Activated T-helper 1 cell treated with anti-CD3 and anti-CD28 coated beads, Interleukin-2, amount 50 U/mL, for 16 hours (primary cell): Measurements from ENCODE around the gene ARHGAP19.

Experiments used
- DNase-seq, 2 donors: peaks; one replicate each; pipeline ENCODE4 v3.0.0-alpha.2; 2020; ENCODE audit warnings: low read depth in 1 of 2, low spot score in 1 of 2

ARHGAP19 gene

DNA sequence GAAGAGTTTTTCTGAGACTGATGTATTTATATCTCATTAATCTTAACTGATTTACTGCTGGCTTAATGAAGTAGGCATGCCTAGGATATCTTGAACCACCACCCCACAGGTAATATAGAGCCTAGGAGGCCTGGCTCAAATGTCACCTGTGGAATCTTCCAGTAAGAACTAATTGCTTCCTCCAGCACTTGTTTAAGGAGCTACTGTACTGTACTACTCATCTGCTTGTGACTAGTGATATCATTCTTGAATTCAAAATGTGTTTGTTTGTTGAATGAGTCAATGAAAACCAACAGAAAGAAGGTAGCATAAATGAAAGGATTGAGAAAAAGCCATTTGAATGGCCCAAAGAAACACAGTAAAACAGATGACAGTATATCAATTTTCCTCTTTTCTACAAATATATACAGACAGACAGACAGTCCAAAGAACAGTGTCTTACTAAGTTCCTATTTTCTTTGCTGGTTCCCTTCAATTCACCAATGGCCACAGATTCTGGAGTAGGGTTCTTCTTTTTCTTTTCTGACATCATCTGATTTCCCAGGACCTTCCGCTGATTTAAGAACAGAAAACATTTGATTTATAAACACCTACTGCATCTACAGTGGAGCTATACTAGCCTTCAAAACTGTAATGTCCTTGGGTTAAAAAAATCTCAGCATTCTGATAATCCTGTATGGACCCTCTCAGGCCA is 63.0 kb downstream of the ARHGAP19 start:
- no peak for DNase-seq

DNA sequence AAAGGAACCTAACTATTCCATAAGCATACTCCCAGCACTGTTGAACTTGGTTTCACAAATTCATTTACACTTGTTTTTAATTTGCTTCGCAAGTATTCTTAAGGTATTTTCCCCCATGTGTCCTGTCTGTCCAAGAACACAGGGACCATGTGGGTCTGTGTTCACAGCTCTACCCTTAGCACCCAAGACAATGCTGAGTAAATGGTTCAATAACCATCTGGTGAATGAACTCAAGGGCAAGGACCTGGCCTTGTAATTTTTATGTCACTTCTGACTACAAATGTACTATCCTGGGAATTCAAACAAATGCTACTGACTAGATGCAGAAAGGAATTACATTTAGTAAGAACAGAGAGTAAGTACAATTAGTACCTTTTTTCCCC is 63.7 kb downstream of the ARHGAP19 start:
- DNase-seq = no peak

DNA sequence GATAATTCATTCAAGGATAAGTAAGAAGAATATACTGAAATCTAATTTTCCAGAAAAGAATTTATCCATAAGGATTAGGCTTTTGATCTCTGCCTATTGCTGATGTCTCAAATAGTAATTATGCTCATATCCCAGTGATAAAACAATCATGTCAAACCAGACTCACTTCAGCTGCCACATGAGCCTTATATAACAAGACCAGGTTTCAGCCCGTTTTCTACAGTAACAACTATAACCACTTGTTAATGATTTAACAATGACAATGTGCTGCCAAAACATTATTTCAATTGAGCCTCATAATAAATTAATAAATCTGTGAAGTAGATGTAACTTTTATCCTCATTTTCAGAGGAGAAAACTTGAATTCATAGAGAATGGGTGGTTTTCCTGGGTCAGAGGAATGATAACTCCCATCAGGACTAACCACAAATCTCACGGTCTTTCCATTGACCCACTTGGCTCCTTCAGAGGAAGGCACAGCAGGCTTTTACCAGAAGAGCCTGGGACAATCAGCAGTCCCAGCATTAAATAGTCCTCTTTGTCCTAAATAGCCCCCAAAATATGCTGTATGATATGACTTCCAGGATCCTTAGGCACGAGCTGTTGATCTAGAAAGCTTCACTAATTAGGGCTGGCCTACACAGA is 64.2 kb downstream of the ARHGAP19 start:
- no peak for DNase-seq

DNA sequence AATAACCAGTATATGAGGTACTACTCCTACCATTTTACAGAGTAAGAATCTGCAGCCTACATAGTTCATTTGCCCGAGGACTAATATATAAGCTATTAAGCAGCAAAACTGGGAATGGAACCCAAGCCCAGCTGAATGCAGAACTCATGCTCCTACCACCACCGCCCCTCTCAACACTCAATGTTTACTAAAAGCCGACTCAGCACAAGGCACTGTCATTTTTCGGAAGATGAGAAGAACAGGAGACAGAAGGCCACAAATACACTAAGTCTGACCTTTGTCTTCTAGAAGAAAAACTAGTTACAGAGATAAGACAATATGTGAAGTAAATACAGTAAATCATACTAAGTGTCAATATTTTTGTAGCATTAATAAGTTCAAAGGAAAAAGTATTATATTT is 66.0 kb downstream of the ARHGAP19 start:
- no peak for DNase-seq

DNA sequence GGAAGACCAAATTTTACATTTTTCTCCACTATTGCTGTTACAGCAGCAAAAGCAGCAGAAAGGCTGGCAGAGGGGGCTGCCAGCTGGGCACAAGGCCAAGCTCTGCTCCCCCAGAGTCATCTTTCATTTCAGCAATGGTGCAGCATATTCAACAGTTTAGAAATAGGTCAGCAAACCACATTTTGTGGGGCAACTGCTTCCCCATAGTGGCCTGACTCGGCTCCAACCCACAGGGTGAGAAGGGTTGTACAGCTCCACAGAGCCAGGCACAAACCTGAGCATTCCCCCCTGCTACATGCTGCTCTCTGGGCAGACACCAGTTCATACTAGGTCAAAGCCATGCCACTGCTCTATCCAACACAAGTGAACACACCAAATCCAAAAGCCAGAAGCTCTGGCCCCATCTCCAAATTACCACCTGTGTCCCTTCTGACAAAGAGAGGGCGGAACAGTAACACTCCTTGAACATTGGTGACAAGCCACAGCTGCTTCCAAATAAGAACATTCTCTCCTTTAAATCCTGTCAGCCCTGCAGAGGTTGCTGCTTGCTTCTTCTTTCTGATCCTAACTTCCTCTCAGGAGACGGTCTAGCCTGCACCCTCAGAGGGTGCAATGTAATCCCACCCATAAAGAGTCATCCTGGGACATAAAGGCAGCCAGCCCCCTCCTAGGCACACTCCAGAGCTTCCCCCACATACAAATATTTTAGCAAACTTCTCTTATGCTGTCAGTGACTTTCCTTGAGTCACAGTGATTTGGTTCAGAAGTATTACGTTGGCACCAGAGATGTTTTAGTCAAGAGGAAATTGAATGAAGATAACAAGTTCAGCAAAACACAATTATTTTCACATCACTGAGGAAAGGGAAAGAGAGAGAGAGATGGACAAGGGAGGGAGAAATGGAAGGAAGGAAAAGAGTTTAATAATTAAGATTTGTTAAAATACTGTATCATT is 67.7 kb downstream of the ARHGAP19 start:
- DNase-seq = no peak

DNA sequence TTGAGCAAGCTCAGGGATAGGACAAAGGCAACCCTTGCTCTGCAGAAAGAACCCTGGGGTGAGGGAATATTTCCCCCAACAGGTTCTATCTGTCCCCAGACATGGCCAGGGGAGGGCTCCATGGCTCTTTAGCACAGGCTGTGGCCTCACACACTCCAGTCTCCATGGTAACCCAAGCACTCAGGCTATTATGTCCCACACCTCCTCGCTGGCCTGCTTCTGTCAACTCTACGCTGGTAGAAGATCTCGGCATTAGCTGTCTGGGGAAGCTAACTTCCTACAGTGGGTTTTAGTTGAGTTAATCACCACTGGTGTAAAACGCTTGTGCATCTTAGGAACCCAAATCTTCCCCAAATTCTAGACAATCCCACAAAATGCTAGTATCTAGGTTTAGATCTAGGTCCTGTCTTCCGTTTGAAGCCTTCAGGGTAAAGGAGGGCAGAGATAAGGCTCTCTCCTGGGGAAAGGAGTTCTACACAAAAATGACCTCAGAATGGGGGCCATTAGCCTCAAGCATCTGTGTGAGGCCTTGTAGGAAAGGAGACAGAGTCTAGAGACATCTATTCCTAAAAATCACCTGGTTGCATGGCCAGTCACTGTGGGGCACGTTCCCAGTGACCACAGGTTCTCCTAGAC is 70.0 kb downstream of the ARHGAP19 start:
- DNase-seq = no peak

DNA sequence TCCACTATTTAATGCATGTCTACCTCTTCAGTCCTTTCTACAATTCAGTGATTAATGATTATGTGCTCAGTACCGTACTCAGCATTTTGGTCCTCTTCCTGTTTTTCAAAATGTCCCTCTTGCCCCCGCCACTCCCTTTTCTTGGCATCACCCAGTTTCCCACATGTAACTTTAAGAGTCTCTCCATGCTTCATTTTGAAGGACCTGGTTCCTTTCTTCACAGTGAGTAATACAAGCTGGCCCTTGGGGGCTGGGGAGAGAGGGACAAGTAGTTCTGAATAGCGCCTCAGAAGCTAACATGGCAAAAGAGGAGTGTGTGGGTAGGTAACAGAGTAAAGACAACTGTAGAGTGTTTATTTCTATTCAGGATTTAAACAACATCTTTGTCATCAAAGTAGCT is 72.1 kb downstream of the ARHGAP19 start:
- no peak for DNase-seq

DNA sequence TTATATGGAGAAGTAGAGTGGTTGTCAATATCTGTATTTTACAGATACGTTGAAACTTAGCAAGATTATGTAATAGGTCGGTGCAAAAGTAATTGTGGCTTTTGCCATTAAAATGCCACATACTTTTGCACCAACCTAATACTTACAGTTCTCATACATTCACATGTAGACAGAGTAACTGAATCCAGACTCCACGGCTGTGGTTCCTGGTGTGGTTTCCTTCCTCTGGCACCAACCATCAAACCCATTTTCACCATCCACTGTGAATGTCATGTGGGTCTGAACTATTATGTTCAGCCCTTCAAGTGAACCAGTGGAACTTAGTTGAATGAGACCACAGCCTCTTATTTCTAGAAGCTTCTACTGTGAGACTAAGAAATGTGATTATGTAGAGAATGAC is 75.1 kb downstream of the ARHGAP19 start:
- DNase-seq = no peak

DNA sequence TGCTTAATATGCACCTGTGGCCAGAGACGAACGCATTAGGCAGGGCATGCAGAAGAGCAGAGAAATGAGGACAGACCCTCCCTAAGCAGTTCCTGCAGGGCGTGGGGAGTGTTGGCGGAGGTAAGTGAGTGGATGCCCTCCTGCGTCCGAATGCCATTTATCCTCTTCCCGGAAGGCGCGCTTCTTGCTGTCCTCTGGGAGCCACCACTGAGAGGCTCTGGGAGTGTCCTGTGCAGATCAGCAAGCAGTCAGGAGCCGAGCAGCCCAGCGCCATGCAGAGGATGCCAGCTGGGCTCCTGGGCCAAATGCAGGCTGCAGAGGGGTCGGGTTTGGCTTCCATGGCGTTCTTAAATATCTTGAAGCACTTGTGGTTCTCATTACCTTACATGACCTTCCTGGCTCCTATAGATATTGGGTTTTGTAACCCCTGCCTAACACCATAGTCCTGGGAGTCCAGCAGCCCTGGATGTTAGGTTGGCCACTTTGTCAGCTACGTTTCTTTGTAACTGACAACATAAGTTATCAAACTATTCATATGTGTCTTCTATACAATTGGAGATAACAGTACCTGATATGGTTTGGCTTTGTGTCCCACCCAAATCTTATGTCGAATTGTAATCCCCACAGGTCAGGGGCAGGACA is 76.7 kb downstream of the ARHGAP19 start:
- no peak for DNase-seq

DNA sequence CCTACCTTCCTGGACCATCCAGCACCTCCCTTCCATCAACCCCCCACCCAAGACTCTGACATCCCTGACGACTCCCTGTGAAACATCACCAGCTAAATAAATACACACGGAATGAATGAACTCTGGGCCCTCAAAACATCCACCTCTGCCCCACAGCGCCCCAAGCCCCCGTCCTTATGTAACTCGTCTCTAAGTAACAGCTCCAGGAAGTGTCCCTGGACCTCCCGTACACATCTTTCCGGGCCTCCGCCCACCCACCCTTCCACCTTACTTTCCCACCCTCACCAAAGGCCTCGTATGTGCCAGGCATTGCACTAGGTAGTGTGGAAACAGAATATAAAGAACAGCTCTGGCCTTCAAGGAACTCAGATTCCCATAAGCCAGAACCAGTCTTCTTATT is 79.0 kb downstream of the ARHGAP19 start:
- no peak for DNase-seq

DNA sequence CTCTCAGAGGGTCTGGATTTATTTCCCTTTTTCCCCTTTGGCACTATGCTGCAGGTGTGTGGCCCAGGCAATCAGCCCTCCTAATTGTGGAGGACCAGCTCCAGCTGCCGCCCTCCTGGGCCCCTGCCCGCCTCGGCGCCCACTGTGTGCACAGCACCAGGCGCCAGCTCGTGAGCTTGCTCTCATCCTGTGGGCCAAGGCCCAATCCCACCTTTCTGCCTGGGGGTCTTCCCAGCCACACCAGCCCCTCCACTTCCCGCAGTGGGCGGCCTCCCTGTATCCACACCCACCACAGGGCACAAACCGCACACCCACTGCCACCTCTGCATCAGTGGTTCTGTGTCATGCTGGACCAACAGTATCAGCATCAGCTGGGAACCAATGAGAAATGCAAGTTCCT is 81.2 kb downstream of the ARHGAP19 start:
- no peak for DNase-seq

DNA sequence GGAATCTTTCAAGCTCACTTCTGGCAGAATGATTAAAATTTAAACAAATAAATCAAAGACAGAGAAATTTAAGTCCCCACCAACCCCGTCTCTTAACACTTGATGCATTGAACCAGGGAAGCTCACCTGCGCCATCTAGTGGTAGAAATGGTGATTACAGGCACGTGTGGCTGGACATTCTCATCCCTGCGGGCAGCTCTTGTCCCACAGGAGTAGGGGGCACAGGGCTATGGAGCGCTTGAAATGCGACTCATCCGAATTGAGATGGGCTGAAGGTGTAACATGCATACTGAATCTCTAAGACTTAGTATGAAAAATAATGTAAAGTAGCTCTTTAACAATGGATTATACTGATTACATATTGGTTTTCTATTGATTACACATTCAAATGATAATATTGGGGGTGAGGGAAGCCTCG is 81.9 kb downstream of the ARHGAP19 start:
- peak; percentile 53 to 54 for DNase-seq

DNA sequence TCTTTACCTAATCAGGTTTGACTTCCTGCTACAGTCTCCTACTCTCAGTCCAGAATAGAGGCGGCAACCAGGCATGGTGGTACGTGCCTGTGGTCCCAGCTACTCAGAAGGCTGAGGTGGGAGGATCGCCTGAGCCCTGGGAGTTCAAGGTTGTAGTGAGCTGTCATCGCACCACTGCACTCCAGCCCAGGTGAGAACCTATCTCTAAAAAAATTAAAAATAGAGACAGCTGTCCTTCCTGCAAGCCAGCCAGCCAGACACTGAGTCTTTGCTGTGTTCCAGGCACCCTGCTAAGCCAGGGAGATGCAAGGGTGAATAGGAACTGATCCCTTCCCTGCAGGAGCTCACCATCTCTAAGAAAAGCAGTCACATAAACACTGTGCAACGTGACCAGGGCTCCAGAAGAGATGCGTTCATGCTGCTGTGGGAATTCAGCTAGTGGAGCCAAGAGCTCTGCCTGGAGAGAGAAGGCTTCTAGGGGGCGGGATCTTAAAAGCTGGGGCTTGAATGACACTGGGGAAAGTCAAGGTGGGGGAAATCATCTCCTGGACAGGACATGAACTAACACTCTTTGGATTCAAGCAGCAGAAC is 84.6 kb downstream of the ARHGAP19 start:
- no peak for DNase-seq

DNA sequence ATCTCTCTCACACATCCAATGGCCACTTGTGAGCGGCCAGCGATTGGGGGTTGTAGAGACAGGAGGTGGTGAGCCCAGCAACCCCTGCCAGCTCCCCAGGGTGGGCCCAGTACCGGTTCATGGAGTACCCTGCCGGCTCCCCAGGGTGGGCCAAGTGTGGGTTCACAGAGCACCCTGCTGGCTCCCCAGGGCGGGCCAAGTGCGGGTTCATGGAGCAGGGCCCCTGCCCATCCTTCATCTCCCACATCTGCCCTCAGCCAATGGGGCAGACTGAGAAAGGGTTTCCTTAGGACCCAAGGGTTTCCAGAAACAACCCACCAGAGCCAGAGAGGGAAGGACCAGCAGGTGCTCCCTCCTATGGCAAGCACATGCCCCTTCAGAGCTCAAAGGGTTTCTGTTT is 85.3 kb downstream of the ARHGAP19 start:
- DNase-seq = no peak

DNA sequence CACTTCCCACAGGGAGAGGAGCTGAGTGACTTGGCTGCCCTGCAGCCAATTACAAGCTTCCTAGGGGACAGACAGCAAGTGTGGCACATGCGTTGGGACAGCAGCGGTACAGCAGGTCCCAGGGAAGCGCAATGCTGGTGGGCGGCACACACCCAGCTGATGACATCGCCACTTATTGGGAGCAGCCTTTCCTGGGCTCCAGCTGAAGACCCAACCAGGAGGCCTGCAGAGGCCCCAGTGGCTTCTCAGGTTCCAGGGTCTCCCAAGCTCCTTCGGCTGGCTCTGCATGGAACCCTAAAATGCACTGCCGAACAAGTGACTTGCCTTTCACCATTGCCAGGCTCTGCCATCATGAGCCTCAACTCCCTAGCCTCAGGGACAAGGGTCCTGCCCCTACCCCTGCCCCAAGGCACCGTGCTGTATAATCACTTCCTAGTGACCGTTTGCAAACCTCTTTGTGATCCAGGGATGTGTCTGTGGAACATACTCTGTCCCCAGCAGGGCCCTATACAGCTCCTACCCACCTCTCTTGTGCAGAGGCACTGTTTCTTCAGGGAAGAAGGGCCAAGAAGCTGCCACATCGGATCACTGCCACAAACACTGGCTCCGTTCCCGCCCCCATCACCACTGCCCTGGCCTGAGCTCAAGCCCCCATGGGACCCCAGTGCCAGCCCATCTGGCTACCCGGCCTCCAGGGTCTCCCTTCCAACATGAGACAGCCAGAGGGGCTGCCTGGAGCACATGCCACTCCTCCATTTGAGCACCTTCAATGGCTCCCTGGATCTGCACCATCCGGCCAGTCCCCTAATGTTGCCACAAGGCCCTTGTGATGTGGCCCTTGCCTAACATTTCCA is 87.4 kb downstream of the ARHGAP19 start:
- no peak for DNase-seq

DNA sequence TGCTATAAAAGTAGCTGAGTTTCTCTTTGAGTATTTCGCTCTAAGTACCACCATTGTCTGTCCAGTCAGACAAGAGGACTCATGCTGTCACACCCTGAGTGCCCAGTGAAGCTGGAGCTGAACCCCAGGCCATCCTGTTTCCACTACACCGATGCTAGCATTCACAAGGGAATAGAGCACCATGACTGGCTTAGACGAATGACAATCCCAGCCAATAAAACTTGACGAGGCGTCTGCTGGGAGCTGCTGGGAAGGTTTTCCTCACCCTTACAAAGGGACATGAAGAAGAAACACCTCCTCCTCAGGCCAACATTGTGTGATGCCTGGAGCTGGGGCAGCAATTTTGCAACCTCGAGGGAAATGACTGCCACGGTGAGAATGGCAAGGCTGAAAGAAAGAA is 89.2 kb downstream of the ARHGAP19 start:
- DNase-seq = no peak

DNA sequence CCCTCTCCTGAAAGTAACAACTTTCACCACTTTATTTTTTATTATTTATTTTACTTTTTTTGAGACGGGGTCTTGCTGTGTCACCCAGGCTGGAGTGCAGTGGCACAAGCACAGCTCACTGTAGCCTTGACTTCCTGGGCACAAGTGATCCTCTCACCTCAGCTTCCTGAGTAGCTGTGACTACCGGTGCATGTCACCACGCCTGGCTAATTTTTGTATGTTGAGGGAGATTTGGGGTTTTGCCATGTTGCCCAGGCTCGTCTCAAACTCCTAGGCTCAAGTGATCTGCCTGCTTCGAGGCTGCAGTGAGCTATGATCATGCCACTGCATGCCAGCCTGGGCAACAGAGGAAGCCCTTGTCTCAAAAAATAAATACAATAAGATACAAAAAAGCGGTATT is 91.8 kb downstream of the ARHGAP19 start:
- no peak for DNase-seq

DNA sequence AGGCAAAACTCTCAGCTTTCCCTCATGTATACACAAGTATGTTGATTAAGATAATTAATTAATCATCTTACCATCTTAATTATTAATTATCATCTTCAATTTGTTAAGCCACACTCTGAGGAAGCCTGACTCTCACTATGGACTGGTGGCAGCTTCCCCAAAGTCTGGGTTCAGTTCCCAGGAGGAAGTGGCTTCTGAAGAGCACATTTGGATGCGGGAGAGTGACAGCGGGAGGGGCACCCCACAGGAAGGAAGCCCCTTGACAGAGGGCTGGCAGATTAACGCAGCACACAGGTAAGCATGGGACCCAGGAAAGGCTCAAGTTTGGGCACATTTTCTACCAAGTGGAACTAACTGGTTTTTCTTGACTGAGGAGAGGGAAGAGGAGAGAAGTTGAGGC is 93.3 kb downstream of the ARHGAP19 start:
- no peak for DNase-seq

DNA sequence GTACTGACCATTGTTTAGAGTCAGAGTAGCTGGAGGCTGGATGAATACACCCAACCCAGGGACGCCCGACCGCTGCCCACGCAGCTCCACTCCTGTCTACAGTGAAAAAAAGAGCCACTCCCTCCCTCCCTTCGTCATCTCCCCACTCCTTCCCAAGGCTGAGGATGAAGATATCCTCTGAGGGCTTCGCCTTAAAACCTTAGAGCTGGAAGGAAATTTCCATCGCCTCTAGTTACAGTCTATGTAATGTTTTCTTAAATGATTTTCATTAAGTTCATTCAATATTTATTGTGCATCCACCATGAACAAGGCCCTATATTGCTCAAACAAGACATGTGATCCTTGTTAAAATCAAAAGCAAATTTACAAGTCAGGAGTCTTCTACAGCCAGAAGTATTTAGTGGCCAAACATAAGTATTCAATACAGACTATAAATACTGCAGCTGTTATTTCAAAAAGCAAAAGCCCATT is 95.4 kb downstream of the ARHGAP19 start:
- no peak for DNase-seq
